Activated T-cell treated with anti-CD3 and anti-CD28 coated beads for 24 hours (primary cell): ENCODE data around the gene HCK.

Experiments used
- DNase-seq: peaks from one replicate; pipeline ENCODE4 v3.0.0-alpha.2; 2020; ENCODE audit warnings: low read depth

The HCK gene

DNA sequence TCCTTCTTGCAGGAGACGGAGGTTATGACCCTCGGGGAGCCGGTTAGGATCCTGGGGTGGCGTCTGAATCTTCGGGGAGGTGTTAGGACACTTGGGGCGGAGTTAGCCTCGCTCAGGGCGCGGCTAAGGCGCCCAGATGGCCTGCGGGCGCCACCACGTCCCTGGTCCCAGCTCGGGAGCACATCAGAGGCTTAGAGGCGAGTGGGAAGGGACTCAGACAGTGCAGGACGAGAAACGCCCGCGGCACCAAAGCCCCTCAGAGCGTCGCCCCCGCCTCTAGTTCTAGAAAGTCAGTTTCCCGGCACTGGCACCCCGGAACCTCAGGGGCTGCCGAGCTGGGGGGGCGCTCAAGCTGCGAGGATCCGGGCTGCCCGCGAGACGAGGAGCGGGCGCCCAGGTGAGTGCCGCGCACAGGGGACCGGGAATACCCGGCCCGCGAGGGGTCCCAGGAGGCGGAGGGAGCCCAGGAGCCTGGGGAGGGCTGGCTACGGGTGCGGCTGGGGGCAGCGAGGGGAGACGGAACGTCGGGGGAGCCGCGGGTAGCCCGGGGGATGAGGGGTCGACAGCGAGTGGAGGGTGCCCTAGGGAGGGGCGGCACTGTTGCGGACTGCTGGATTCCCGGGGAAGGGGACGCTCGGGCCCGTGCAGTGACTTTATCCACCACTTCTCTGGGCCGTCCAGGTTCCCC lies at the start of gene HCK:
HCK (plus strand) TSS at position 153 of the 688 bp plus-strand sequence.
- DNase-seq: no peak

DNA sequence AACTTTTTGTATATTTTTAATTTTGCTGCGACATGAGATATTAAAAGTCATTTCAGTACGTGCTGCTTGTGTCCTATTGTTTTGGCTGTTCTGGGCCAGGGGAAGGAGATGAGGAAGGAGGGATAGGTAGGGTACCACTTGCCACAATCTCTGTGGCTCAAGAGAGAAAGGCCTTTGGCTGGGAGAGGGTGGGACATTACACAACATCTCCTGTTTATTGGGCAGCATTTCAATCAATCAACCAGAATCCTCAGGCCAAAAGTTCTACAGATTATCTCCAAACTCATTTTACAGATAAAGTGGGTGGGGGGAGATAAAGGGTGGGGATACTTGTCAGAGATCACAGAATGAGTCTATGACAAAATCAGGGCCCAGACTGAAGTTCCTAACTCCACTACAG lies 48.7 kb upstream of the HCK start:
- no peak for DNase-seq

DNA sequence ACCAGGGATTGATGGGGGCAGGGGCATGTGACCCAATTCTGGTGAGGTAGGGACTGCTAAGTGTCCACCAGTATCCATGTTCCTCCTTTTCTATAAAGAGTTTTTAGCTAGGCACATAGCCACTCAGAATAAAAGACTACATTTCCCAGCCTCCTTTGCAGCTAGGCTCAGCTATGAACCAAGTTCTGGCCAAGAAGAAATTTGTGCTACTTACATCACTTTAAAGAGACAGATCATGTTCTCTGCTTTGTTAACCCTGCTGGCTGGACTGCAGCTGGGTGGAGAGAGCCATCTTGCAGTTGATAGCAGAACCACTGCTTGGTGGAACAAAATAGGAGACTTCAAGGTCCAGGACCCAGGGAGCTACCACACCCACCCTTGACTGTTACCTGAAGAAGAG lies 47.1 kb upstream of the HCK start:
- DNase-seq: no peak

DNA sequence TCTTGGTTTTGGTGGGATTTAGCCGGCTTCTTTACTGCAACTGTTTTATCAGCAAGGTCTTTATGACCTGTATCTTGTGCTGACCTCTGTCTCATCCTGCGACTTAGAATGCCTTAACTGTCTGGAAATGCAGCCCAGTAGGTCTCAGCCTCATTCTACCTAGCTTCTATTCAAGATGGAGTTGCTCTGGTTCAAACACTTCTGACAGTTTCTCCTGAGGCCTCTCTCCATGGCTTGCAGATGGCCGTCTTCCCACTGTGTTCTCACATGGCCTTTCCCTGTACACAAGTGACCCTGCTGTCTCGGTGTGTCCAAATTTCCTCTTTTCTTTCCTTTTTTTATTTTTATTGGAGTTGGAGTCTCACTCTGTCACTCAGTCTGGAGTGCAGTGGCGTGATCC lies 46.0 kb upstream of the HCK start:
- no peak for DNase-seq

DNA sequence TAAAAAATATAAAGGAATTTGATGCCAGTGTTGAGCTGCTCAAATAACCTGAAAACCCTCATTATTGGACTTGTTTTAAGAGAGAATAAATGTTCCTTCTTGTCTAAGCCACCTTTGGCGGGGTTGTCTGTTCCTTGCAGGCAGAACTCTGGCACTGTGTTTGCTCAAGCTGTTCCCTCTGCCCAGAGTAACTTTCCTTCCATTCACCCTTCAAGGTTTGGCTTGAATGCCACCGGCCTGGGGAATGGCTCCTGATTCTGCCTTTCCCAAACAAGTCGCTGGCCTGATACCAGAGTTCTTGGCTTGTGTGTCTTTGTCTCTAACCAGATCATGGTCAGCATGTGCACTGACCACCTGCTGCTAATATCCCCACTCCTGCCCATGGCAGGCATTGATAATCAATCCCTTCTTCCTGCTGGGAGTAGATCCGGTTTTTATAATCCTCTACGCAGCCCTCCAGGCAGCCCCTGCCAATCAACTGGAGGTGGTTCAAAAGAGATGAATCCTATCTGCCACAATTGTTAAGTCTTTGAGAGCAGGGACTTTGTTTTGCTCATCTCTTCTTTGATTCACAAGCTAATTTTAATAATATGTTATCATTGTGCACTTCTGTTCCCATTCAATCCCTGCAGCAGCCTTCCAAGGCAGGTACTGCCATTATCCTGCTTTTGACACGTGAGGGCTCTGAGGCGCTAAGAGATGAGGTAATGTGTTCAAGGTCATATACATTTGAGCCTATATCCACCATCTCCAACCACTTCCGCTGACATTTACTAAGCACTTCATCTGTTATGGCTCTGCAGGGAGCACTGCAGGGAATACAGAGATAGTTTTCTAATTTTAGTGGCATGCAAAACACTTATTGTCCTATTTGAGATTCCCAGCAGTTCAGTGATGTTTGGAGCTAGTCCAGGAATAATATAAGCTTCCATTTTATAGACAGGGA lies 44.9 kb upstream of the HCK start:
- DNase-seq: no peak

DNA sequence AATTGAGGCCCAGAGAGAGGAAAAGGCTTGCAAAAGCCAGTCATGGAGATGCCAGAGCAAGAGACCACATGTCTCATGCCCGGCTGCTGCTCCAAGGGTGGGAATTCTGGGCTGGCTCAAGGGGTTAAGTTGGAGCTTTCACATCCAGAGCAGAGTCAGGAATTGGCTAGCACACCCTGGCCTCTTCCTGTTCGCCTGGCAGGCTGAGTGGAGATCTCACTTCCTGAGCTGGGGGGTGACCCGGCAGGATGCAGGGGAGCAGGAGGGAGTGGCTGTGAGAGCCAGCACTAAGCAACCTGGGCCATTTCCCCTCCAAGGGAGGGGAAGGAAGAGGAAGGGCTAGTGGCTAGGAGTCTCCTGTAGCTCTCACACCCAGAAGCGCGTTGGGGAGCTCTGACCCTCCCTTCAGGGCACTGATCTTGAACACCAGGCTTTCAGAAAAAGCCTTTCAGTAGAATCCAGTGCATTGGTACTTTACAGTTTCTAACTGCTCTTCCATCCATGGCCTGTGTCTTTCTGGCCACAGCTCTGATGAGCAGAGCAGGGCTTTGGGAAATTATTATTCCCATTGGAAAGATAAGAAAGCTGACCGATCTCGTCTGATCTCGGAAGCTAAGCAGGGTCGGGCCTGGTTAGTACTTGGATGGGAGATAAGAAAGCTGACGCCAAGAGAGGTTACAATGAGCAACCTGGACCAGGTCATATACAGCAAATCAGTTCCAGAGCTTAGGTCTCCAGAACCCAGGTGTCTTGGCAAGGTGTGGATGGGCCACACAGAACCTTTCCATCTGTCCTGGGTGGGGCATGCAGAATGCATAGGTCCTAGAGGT lies 44.0 kb upstream of the HCK start:
- DNase-seq: no peak

DNA sequence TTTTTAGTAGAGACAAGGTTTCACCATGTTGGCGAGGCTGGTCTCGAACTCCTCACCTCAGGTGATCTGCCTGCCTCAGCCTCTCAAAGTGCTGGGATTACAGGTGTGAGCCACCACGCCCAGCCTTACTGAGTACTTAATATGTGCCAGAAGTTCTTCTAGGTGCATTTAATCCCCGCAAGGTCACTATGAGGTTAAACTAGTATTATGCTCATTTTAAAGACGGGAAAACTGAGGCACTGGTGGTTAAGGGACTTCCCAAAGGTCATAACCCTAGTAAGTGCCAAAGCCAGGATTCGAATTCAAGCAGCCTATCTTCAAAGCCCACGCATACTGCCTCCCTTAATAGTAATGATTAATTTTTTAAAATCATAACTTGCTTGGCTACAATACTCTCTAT lies 42.5 kb upstream of the HCK start:
- DNase-seq: no peak

DNA sequence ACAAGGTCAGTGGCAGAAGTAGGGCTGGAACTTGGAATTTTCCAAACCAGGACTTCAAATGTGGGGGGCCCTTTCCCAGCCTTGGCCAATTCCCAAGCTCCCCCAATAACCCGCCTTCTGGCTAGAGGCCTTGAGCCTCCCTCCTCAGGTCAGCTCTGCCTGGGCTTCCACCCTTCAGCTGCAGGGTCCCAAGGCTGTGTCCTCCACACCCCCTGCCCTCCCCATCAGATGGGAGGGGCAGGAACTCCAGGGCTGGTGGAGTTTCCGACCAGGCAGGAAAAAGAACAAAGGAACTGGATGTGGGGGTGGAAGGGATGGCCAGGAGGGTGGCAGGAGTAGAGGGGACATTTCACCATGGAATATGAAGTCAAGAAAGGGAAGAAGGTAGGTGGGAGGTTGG lies 41.9 kb upstream of the HCK start, which contains the start of gene CCM2L:
CCM2L (plus strand) TSS at position 338 of the 400 bp plus-strand sequence; CDS start at position 355, 17 bp downstream.
- no peak for DNase-seq

DNA sequence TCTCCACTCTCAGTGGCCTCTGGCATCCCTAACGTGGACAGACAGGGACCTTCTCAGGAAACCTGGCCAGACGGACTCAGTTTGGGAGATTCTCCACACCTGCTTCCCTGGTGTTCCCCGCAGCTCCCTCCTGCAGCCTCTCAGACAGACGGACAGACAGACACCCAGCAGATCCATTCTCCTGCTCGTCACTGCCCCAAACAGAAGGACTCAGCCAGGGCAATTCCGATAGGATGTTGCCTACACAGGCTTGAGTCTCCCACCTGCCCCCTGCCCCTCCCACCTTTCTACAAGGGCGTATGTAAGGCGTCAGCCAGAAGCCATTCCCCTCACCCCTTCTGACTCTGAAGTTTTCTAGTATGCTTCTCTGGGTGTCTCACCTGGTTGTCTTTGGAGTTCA lies 41.4 kb upstream of the HCK start:
- DNase-seq: no peak

DNA sequence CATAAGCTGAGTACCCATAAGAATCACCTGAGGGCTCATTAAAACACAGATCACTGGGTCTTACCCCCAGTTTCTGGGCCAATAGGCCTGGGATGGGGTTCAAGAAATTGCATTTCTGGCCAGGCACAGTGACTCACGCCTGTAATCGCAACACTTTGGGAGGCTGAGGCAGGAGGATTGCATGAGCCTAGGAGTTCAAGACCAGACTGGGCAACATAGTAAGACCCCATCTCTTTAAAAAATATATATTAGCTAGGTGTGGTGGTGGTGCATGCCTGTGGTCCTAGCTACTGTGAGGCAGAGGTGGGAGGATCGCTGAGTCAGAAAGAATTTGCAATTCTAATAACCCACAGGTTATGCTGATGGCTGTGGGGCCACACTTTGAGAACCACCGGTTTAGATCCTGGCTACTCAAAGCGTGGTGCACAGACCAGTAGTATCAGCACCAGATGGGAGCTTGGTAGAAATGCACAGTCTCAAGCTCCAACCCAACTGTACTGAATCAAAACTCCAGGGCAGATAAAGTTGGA lies 39.8 kb upstream of the HCK start:
- DNase-seq: no peak

DNA sequence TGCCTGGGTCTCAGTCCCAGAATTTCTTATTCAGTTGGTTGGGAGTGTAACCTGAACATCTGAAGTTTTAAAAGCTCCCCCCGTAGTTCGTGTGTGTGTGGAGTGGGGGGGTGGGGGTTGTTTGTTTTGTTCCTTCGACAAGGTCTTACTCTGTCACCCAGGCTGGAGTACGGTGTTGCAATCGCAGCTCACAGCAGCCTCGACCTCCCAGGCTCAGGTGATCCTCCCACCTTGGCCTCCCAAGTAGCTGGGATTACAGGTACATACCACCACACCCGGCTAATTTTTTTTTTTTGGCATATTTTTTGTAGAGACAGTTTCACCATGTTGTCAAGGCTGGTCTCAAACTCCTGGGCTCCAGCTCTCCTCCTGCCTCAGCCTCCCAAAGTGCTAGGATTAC lies 38.7 kb upstream of the HCK start:
- no peak for DNase-seq

DNA sequence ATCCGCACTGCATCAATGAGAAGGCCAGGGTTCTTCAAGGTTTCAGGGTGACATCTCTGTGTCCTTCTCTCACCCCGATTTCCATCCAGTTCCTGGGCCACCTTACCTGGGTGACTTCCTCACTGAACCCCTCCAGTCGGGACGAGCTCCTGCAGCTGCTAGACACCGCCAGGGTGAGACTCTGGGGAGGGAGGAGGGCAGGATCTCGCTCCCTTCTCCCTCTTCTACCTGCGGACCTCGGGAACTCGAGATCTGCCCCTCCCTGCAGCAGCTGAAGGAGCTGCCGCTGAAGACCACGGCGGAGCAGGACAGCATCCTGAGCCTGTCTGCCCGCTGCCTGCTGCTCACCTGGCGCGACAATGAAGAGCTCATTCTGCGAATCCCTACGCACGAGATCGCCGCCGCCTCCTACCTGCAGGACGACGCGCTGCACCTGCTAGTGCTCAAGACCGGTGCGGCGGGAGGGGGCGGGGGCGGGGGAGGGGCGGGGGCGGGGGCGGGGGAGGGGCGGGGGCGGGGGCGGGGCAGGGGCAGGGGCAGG lies 34.3 kb upstream of the HCK start:
- DNase-seq: no peak

DNA sequence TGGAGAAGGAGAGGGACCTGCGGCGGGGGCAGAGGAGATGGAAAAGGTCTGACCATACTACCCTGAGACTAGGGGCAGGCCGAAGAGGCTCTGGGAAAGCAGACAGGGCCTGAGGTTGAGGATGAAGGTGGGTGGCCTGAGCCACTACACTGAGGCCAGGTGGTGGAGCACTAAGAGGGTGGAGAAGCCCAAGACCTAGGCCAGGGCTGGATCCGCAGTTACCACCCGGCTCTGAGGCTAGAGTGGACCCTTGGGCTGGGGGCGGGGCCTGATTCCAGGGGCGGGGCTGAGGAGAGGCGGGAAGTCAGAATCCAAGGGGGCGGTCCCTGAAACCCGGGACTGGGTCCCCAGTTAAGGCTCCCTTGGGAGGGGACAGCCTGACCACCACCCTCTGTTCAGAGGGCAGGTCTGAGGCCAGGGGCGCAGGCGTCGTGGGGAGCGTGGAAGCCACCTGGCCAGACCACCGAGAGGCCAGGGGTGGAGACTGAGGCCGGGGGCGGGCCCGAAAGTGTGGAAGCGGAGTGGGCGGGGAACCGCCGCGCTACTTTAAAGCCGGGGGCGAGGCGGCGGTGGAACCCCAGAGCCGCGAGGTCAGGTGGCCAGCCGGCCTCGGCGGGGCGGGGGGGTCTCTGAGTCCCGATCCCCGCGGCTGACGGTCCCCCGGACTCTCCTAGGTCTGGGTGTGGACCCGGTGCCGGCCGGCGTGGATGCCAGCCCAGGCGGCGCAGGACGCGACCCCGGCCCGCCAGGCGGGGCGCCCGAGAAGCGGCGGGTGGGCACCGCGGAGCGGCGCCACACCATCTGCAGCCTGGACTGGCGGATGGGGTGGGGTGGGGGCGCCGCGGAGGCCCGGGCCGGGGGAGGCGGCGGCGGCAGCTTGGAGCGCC lies 33.5 kb upstream of the HCK start:
- peak; percentile 27 for DNase-seq

DNA sequence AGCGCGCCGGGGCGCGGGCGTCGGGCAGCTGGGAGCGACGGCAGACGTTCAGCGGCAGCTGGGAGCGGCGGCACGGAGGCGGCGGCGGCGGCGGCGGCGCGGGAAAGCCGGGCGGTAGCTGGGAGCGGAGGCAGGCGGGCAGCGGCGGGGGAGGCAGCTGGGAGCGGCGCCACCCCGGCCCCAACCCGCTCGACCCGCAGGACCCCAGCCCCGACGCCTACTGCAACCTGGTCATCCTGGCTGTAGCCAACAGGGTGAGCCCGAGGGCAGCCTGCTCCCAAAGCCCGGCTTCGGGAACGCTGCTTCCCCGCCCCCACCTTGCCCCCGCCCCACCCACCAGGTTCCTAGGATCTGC lies 32.9 kb upstream of the HCK start:
- DNase-seq: no peak

DNA sequence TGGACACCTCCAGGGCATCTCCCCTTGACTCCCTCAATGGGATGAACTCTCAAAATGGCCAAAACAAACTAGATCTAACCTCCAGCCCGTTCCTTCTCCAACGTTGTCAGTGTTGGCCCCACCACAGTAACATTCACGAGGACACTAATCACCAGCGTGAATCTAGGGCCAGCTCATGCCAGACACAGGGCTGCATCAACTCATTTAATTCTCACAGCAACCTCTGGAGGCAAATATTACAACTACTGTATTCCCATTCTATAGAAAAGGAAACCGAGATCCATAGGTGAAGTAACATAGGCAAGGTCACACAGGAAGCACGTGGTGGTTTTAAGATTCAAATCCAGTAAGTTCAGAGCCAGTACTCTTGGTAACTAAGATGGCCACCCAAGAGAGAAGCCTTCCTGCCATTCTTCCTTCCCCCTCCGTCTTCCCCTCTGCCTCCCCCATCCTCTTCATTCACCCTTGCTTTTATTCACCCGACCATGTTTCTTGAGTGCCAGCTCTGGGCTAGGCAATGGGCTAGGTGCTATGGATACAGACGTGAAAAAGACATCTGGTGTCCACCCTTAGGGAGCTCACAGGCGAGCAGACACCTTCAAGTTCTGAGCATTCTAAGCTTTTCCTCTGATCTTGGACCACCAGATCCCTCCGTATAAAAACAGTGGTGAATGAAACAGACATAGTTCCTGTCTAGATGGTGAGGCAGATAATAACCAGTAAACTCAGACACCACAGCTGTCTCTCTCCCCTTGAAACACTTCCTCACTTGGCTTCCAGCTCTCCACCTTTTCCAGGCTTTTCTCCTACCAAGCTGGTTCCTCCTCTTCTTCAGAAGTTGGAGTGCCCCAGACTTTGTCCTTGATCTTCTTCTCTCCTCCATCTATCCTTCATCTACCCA lies 32.2 kb upstream of the HCK start:
- DNase-seq: no peak

DNA sequence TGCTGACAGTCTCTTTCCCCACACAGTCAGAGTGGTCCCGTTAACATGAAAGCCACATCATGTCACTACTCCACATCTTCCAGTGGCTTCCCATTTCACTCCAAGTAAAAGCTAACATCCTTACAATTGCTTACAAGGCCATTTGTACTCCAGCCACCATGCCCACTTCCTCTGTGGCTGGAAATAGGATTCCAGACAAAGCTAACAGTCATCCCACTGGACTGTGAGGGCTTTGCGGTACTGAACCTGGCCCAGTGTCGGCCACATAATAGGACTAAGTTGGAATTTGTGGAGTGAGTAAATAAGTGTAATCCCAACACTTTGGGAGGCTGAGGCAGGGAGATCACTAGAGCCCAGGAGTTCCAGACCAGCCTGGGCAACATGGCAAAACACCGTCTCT lies 31.0 kb upstream of the HCK start:
- DNase-seq: no peak

DNA sequence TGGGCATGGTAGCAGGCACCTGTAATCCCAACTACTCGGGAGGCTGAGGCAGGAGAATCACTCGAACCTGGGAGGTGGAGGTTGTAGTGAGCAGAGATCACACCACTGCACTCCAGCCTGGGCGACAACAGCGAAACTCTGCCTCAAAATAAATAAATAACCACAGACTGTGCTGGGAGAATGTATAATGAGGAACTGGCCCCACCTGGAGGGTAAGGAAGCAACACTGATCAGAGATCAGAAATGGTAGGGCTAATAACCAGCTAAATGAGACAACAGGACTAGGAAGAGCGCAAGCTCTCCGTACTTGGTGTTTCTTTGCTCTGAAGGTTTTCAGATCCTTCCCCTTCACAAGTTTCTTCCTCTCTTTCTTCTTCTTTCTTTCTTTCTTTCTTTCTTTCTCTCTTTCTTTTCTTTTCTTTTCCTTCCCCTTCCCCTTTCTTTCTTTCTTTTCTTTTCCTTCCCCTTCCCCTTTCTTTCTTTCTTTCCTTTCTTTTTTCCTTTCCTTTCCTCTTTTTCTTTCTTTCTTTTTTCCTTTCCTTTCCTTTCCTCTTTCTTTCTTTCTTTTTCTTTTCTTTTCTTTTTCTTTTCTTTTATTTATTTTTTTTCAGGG lies 27.3 kb upstream of the HCK start:
- no peak for DNase-seq

DNA sequence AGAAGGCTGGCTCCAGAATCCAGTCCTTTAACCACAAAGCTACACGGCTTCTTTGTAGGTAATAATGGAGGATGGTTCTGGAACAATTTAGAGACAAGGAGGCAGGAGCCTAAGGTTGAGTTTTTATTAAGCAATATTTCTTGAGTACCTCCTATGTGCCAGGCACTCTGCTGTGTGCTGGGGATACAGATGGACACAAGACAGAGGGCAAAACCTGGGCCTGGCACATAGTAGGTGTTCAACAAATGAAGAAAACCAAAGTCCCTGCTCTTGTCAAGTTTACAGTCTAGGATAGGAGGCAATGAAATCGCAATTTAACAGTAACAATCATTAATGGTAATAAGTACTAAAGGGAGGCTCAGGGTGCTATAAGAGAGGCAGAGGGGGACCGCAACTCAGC lies 24.4 kb upstream of the HCK start:
- no peak for DNase-seq

DNA sequence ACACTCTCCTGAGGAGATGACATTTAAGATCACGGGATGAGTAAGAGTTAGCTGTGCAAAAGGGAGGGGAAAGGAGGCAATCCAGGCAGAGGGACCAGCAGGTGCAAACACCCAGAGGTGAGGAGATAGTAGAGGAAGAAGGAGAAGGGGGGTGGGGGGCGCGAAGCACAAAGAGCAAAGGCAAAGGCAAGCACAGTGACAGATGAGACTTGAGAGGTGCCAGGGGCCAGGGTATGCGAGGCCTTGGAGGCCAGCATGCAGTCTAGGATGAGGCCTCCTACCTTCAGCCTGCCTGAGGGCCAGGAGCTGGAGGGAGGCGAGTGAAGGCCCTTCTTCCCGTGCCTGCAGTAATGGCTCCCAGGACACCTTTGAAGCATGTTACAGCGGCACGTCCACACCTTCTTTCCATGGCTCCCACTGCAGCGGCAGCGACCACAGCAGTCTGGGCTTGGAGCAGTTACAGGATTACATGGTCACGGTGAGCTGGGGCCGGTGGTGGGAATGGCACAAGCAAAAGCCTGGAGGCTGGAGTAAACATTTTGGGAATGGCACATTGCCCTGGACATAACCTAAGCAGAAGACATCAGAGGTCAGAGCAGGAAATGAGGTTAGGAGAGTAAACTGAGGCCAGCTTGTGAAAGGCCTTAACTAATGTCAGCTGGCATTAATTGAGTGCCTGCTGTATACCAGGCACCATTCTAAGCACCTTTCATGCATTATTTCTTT lies 23.2 kb upstream of the HCK start:
- DNase-seq: no peak
